ENCODE results near the gene COL25A1. TPM values are rescaled to one million over a fixed set of nuclear protein-coding genes. Genes with fewer than 3 reads are reported as not detected.

COL25A1 gene
- total RNA-seq, 1 donor from 2014 or later, result 0.35 TPM

DNA sequence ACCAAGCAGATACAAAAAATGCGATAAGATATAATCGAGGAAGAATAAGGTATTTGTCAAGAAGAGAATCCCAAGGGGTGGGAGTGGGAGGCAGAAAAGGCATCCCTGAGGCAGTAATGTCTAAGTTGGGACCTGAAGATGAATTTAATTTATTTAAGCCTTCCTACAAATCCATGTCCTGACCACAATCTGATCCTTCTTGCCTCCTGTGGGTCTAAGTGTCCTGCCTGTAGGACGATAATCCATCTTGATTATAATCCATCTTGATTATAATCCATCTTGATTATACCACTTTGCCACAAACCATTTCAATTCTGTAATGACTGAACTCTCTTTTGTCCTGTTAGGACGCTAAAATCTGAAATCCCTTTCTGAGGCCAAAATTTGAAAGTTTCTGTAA lies 130.2 kb downstream of the COL25A1 start:
- no peaks in the 10 kb centered on the region for H3K4me1 ChIP-seq
- ATAC-seq (no peak), DNase-seq (no peak)
- H3K27me3 ChIP-seq (ENCODE audit: low read depth), result no peaks in the 10 kb centered on the region
- no peak overlapping the region for H3K4me3 ChIP-seq
- intact Hi-C loops (cut with DNase I), result no loop called here
- no peaks in the 10 kb centered on the region for H3K9me3 ChIP-seq
- no peak overlapping the region for H3K27ac ChIP-seq
- TF ChIP-seq, protein P1, sequence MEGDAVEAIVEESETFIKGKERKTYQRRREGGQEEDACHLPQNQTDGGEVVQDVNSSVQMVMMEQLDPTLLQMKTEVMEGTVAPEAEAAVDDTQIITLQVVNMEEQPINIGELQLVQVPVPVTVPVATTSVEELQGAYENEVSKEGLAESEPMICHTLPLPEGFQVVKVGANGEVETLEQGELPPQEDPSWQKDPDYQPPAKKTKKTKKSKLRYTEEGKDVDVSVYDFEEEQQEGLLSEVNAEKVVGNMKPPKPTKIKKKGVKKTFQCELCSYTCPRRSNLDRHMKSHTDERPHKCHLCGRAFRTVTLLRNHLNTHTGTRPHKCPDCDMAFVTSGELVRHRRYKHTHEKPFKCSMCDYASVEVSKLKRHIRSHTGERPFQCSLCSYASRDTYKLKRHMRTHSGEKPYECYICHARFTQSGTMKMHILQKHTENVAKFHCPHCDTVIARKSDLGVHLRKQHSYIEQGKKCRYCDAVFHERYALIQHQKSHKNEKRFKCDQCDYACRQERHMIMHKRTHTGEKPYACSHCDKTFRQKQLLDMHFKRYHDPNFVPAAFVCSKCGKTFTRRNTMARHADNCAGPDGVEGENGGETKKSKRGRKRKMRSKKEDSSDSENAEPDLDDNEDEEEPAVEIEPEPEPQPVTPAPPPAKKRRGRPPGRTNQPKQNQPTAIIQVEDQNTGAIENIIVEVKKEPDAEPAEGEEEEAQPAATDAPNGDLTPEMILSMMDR (IDR thresholded peaks at IDR 0.05), result no peak
- no peaks in the 10 kb centered on the region for H3K36me3 ChIP-seq

DNA sequence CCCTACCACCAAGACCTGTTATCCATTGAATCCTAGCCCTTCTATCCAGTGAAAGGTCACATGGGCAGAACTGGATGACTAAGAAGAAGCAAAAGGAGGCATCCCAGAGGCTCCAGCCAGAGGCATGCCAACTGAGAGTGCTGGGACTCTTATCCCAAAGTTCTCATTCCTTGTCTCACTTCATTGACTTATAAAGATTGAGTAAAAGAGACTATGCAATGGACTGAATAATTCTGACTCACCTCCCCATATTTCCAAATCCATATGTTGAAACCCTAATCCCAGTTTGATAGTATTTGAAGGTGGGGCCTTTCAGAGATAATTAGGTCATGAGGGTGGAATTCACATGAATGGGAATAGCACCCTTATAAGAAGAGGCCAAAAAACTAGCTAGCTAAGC lies 131.4 kb downstream of the COL25A1 start:
- no peak overlapping the region for H3K4me3 ChIP-seq
- H3K4me1 ChIP-seq, result no peaks in the 10 kb centered on the region
- no peak for DNase-seq
- ATAC-seq, result no peak
- no peaks in the 10 kb centered on the region for H3K36me3 ChIP-seq
- no peaks in the 10 kb centered on the region for H3K27me3 ChIP-seq (ENCODE audit: low read depth)
- H3K9me3 ChIP-seq, result no peaks in the 10 kb centered on the region
- TF ChIP-seq, protein P1 (IDR thresholded peaks at IDR 0.05), result no peak
- H3K27ac ChIP-seq, result no peak overlapping the region
- intact Hi-C loops (cut with DNase I), result no loop called here

DNA sequence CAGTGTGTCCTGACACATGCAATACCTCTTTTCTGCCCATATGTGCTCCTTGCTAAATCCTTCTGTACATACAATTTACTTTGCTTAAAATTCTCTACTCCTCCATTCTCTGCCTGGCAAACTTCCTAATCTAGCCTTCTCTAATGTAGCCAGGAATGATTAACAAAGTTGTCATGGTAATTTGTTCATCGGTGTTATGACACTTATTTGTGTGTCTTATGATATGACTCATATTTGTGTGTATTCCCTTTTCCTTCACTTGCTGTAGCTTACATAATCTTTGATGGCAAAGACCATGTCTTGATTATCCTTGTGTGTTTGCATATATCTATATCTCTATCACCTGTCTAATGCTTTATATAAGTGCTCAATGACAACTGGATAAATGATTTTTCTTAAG lies 133.3 kb downstream of the COL25A1 start:
- no peak for ATAC-seq
- Histone ChIP-seq H3K4me3 (no peak overlapping the region), H3K27me3 (ENCODE audit: low read depth) (no peaks in the 10 kb centered on the region), H3K4me1 (no peaks in the 10 kb centered on the region), H3K27ac (no peak overlapping the region), H3K9me3 (no peaks in the 10 kb centered on the region), H3K36me3 (no peaks in the 10 kb centered on the region)
- TF ChIP-seq, protein P1 (IDR thresholded peaks at IDR 0.05), result no peak
- intact Hi-C loops (cut with DNase I), result no loop called here
- no peak for DNase-seq

DNA sequence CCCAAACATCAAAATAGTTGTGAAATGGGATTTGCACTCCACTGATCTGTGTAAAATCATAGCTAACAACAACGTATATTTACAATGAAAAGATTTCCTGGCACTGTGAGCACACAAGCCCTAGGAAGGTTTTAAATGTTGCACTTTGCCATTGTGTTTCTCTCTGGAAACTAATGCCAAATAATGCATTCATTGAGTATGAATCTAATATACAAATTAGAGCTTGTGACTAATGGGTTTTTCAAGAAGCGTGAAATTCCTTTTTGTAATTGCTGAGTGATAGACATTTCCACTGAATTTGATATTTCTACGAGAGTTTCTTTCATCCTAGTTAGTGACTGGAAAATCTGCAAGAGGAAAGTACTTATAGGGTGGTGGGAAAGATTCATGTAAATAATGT lies 135.9 kb downstream of the COL25A1 start:
- Histone ChIP-seq H3K27ac (no peak overlapping the region), H3K9me3 (no peaks in the 10 kb centered on the region), H3K27me3 (ENCODE audit: low read depth) (no peaks in the 10 kb centered on the region), H3K4me1 (no peaks in the 10 kb centered on the region), H3K4me3 (no peak overlapping the region), H3K36me3 (no peaks in the 10 kb centered on the region)
- no peak for ATAC-seq
- intact Hi-C loops (cut with DNase I), result no loop called here
- no peak for DNase-seq
- TF ChIP-seq, protein P1 (IDR thresholded peaks at IDR 0.05), result no peak

DNA sequence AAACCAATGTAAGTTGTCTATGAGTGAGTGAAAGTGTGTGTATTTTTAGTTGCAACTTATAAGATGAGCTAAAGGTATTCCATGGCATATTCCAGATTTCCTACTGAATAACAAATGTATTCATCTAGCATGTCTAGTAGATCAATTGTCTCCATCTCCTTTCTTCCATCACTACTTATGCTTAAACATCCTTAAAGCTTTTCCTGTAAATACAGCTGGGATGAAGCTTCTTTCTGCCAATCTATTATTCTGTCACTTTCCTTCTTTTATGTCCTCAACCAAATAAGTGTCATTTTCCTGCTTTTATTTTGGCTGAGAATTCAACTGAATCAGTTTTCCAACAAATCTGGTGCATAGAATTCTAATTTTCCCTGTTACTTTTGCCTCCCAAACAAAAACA lies 136.3 kb downstream of the COL25A1 start:
- H3K27me3 ChIP-seq (ENCODE audit: low read depth), result no peaks in the 10 kb centered on the region
- DNase-seq, result no peak
- no peaks in the 10 kb centered on the region for H3K36me3 ChIP-seq
- ATAC-seq, result no peak
- TF ChIP-seq, protein P1 (IDR thresholded peaks at IDR 0.05), result no peak
- no peak overlapping the region for H3K4me3 ChIP-seq
- intact Hi-C loops (cut with DNase I), result no loop called here
- H3K27ac ChIP-seq, result no peak overlapping the region
- no peaks in the 10 kb centered on the region for H3K9me3 ChIP-seq
- no peaks in the 10 kb centered on the region for H3K4me1 ChIP-seq

DNA sequence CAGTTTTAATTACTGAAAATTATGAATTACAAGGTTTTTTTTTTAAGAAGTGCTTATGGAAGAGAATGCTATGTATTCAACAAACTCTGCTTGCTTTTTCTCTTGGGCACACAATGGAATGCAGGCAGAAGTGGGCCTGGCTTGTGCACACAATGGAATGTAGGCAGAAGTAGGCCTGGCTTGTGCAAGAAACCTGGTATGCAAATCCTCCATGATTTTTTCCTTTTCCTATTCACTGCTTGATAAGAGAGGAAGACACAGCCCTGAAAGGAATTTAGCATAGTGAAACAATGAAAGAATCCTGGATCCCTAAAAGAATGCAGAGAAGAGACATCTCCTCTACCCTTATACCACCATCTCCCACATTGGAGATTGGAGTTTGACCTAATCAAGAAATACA lies 138.4 kb downstream of the COL25A1 start:
- TF ChIP-seq, protein P1 (IDR thresholded peaks at IDR 0.05), result no peak
- no peaks in the 10 kb centered on the region for H3K27me3 ChIP-seq (ENCODE audit: low read depth)
- no peaks in the 10 kb centered on the region for H3K36me3 ChIP-seq
- H3K27ac ChIP-seq, result no peak overlapping the region
- DNase-seq, result no peak
- no peaks in the 10 kb centered on the region for H3K4me1 ChIP-seq
- ATAC-seq, result peak; percentile 49 to 59
- H3K9me3 ChIP-seq, result no peaks in the 10 kb centered on the region
- H3K4me3 ChIP-seq, result no peak overlapping the region
- intact Hi-C loops (cut with DNase I), result no loop called here
